H9 (cell line): ENCODE data around the gene TRIM24. TPM values are rescaled to one million over a fixed set of nuclear protein-coding genes. Genes with fewer than 3 reads are reported as not detected.

Experiments used
- DNase-seq: peaks from one replicate; pipeline ENCODE4 v3.0.0-alpha.2; 2017
- H2AFZ ChIP-seq: one replicate; pipeline ENCODE4 v1.6.1; 2013; ENCODE audit warnings: mild to moderate bottlenecking, low read length, control low read depth, moderate library complexity
- H2AK5ac ChIP-seq: 2 replicates; pipeline ENCODE4 v1.6.1; 2013; ENCODE audit warnings: low read length, control low read depth, mixed read lengths; ENCODE audit not compliant: insufficient read length
- H2BK120ac ChIP-seq: one replicate; pipeline ENCODE4 v1.6.1; 2013; ENCODE audit warnings: low read depth, mild to moderate bottlenecking, low read length, control low read depth, inconsistent platforms; ENCODE audit not compliant: poor library complexity, severe bottlenecking
- H2BK12ac ChIP-seq: 2 replicates; pipeline ENCODE4 v1.6.1; 2013; ENCODE audit warnings: low read length, control low read depth, mixed read lengths, low read depth; ENCODE audit not compliant: insufficient read length
- H2BK15ac ChIP-seq: 2 replicates; pipeline ENCODE4 v1.6.1; 2013; ENCODE audit warnings: low read depth, low read length, control low read depth
- H2BK20ac ChIP-seq: one replicate; pipeline ENCODE4 v1.6.1; 2013; ENCODE audit warnings: low read depth, mild to moderate bottlenecking, low read length, control low read depth, inconsistent platforms; ENCODE audit not compliant: poor library complexity, severe bottlenecking
- H2BK5ac ChIP-seq: 2 replicates; pipeline ENCODE4 v1.6.1; 2013; ENCODE audit warnings: low read length, control low read depth, mixed read lengths; ENCODE audit not compliant: insufficient read length
- H3K14ac ChIP-seq: 2 replicates; pipeline ENCODE4 v1.6.1; 2013; ENCODE audit warnings: low read length, control low read depth; ENCODE audit not compliant: insufficient read depth
- H3K18ac ChIP-seq: 2 replicates; pipeline ENCODE4 v1.6.1; 2013; ENCODE audit warnings: low read depth, mild to moderate bottlenecking, mixed read lengths, low read length, control low read depth; ENCODE audit not compliant: insufficient read length
- H3K23ac ChIP-seq: 2 replicates; pipeline ENCODE4 v1.6.1; 2013; ENCODE audit warnings: low read length, control low read depth, mixed read lengths, low read depth; ENCODE audit not compliant: insufficient read length
- H3K23me2 ChIP-seq: 2 replicates; pipeline ENCODE4 v1.6.1; 2013; ENCODE audit warnings: low read depth, mild to moderate bottlenecking, mixed read lengths, low read length, control low read depth; ENCODE audit not compliant: insufficient read length, poor library complexity, severe bottlenecking
- H3K27ac ChIP-seq: 2 replicates; pipeline ENCODE4 v1.5.1; 2013; ENCODE audit warnings: low read length, control low read depth, mixed read lengths, low read depth; ENCODE audit not compliant: insufficient read length
- H3K27me3 ChIP-seq: 2 replicates; pipeline ENCODE4 v1.6.1; 2013; ENCODE audit warnings: low read length, control low read depth, inconsistent platforms; ENCODE audit not compliant: insufficient read depth
- H3K4ac ChIP-seq: 2 replicates; pipeline ENCODE4 v1.6.1; 2013; ENCODE audit warnings: low read depth, mild to moderate bottlenecking, control low read depth, inconsistent platforms, low read length, moderate library complexity
- H3K4me1 ChIP-seq: 2 replicates; pipeline ENCODE4 v1.6.1; 2013; ENCODE audit warnings: low read length, control low read depth, inconsistent platforms; ENCODE audit not compliant: insufficient read depth
- H3K4me2 ChIP-seq: 2 replicates; pipeline ENCODE4 v1.6.1; 2013; ENCODE audit warnings: low read length, control low read depth, mixed read lengths; ENCODE audit not compliant: insufficient read length, insufficient read depth
- H3K56ac ChIP-seq: 2 replicates; pipeline ENCODE4 v1.6.1; 2013; ENCODE audit warnings: low read depth, mild to moderate bottlenecking, mixed read lengths, low read length, control low read depth; ENCODE audit not compliant: insufficient read length
- H3K79me1 ChIP-seq: 2 replicates; pipeline ENCODE4 v1.6.1; 2013; ENCODE audit warnings: low read depth, mild to moderate bottlenecking, moderate library complexity, low read length, control low read depth, inconsistent platforms; ENCODE audit not compliant: insufficient read depth, poor library complexity, severe bottlenecking
- H3K79me2 ChIP-seq: 2 replicates; pipeline ENCODE4 v1.6.1; 2013; ENCODE audit warnings: low read length, control low read depth, inconsistent platforms; ENCODE audit not compliant: insufficient read depth
- H3K9ac ChIP-seq: 2 replicates; pipeline ENCODE4 v1.6.1; 2013; ENCODE audit warnings: low read length, control low read depth, mixed read lengths; ENCODE audit not compliant: insufficient read length; ENCODE audit errors: extremely low read depth
- H3K9me3 ChIP-seq: one replicate; pipeline ENCODE4 v1.6.1; 2013; ENCODE audit warnings: low read depth, low read length, inconsistent platforms; ENCODE audit not compliant: control insufficient read depth
- H3T11ph ChIP-seq: one replicate; pipeline ENCODE4 v1.6.1; 2013; ENCODE audit warnings: mild to moderate bottlenecking, low read length, control low read depth, inconsistent platforms
- H4K20me1 ChIP-seq: one replicate; pipeline ENCODE4 v1.6.1; 2013; ENCODE audit not compliant: control insufficient read depth, insufficient read length, insufficient read depth
- H4K5ac ChIP-seq: 2 replicates; pipeline ENCODE4 v1.6.1; 2013; ENCODE audit warnings: low read depth, mild to moderate bottlenecking, mixed read lengths, low read length, control low read depth; ENCODE audit not compliant: insufficient read length
- H4K8ac ChIP-seq: replicated peaks from 2 replicates; pipeline ENCODE4 v1.6.1; 2013; ENCODE audit warnings: low read length, control low read depth, mixed read lengths, low read depth; ENCODE audit not compliant: insufficient read length
- H4K91ac ChIP-seq: 2 replicates; pipeline ENCODE4 v1.6.1; 2013; ENCODE audit warnings: low read depth, mild to moderate bottlenecking, moderate library complexity, mixed read lengths, low read length, control low read depth; ENCODE audit not compliant: insufficient read length
- H3K27ac Mint-ChIP-seq, 3 experiments: 2 replicates in 2 of 3; 3 replicates in 1 of 3; pipeline ENCODE4 v1.8.0; 2020 to 2021; ENCODE audit warnings: mixed read lengths in 3 of 3, mild to moderate bottlenecking in 1 of 3, moderate library complexity in 1 of 3
- H3K27me3 Mint-ChIP-seq: 2 replicates; pipeline ENCODE4 v1.8.0; 2021; ENCODE audit warnings: low read depth, mild to moderate bottlenecking, moderate library complexity, mixed read lengths
- H3K36me3 Mint-ChIP-seq, 3 experiments: 2 replicates in 2 of 3; 3 replicates in 1 of 3; pipeline ENCODE4 v1.8.0; 2020 to 2021; ENCODE audit warnings: low read depth in 3 of 3, mixed read lengths in 3 of 3; ENCODE audit not compliant: insufficient read depth in 1 of 3
- H3K4me1 Mint-ChIP-seq, 2 experiments: 2 replicates each; pipeline ENCODE4 v1.8.0; 2020; ENCODE audit warnings: mixed read lengths in 2 of 2
- H3K4me3 Mint-ChIP-seq, 2 experiments: 2 replicates in 1 of 2; 3 replicates in 1 of 2; pipeline ENCODE4 v1.8.0; 2020 to 2021; ENCODE audit warnings: mild to moderate bottlenecking in 2 of 2, mixed read lengths in 2 of 2, moderate library complexity in 1 of 2
- H3K9me3 Mint-ChIP-seq, 2 experiments: 2 replicates in 1 of 2; 3 replicates in 1 of 2; pipeline ENCODE4 v1.8.0; 2020; ENCODE audit warnings: mild to moderate bottlenecking in 2 of 2, mixed read lengths in 2 of 2, moderate library complexity in 1 of 2
- WGBS: extraction: QIAGEN DNeasy Blood & Tissue Kit; methylation state at CpG from one replicate; pipeline ENCODE4 v1.1.7; 2013; ENCODE audit warnings: missing lambda C conversion rate, low lambda C conversion rate, mixed read lengths; ENCODE audit not compliant: insufficient read length; ENCODE audit errors: extremely low coverage; 5-methylcytosine and 5-hydroxymethylcytosine counted together
- total RNA-seq: library from RNA; stranded (reverse); gene quantifications from 2 replicates; pipeline ENCODE4 v1.2.1, GENCODE V29; 2021
- TF ChIP-seq, protein P1 (sequence below): fragments of 200-600 bp; sonication (generic); conservative IDR thresholded peaks from 3 replicates; pipeline ENCODE4 v1.8.0; 2021; ENCODE audit warnings: antibody characterized with exemption, mild to moderate bottlenecking

Gene TRIM24
- total RNA-seq, 1 experiment from 2014 or later, result 260 TPM

DNA sequence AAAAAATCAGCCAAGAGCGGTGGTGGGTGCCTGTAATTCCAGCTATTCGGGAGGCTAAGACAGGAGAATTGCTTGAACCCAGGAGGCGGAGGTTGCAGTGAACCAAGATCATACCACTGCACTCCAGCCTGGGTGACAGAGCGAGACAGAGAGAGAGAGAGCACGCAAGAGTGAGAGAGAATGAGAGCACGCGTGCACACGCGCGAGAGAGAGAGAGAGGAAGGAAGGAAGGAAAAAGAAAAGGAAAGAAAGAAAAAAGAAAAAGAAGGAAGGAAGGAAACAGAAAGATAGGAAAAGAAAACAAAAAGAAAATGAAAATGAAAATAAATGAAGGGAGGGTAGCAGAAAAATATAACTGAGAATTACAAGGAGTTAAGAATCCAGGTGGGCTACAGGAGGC lies 158.4 kb downstream of the TRIM24 start:
- H4K8ac ChIP-seq, result no peak overlapping the region
- Mint-ChIP-seq H3K9me3 (no peaks in the 10 kb centered on the region), H3K27ac (no peak overlapping the region; a peak in 1 of 7 replicates), H3K27me3 (no peaks in the 10 kb centered on the region; the same call in 1 of the 2 replicates), H3K4me1 (no peaks in the 10 kb centered on the region; a peak in 1 of 4 replicates), H3K36me3 (no peaks in the 10 kb centered on the region), H3K4me3 (no peak overlapping the region)
- H4K5ac ChIP-seq, result no peak overlapping the region
- H2BK20ac ChIP-seq, result no peak overlapping the region
- H3K4ac ChIP-seq, result no peak overlapping the region
- TF ChIP-seq, protein P1, sequence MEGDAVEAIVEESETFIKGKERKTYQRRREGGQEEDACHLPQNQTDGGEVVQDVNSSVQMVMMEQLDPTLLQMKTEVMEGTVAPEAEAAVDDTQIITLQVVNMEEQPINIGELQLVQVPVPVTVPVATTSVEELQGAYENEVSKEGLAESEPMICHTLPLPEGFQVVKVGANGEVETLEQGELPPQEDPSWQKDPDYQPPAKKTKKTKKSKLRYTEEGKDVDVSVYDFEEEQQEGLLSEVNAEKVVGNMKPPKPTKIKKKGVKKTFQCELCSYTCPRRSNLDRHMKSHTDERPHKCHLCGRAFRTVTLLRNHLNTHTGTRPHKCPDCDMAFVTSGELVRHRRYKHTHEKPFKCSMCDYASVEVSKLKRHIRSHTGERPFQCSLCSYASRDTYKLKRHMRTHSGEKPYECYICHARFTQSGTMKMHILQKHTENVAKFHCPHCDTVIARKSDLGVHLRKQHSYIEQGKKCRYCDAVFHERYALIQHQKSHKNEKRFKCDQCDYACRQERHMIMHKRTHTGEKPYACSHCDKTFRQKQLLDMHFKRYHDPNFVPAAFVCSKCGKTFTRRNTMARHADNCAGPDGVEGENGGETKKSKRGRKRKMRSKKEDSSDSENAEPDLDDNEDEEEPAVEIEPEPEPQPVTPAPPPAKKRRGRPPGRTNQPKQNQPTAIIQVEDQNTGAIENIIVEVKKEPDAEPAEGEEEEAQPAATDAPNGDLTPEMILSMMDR, result no peak
- H4K91ac ChIP-seq, result no peak overlapping the region
- no peak overlapping the region for H3K4me2 ChIP-seq
- no peak overlapping the region for H2AK5ac ChIP-seq
- H3K23me2 ChIP-seq, result no peaks in the 10 kb centered on the region
- H2BK5ac ChIP-seq, result no peak overlapping the region
- WGBS, result no CpG with 5 or more reads among the region's 10 CpGs
- H2BK120ac ChIP-seq, result no peak overlapping the region
- no peak overlapping the region for H2BK15ac ChIP-seq
- no peak overlapping the region for H2BK12ac ChIP-seq
- no peaks in the 10 kb centered on the region for H4K20me1 ChIP-seq
- H3K27ac ChIP-seq, result no peak overlapping the region
- no peak overlapping the region for H3K18ac ChIP-seq
- H3K56ac ChIP-seq, result no peak overlapping the region
- H3K14ac ChIP-seq, result no peak overlapping the region
- H3T11ph ChIP-seq, result no peak overlapping the region
- no peak overlapping the region for H3K23ac ChIP-seq
- no peak for DNase-seq
- H3K27me3 ChIP-seq, result no peaks in the 10 kb centered on the region
- no peaks in the 10 kb centered on the region for H3K79me2 ChIP-seq
- no peaks in the 10 kb centered on the region for H3K9me3 ChIP-seq
- H3K79me1 ChIP-seq, result no peaks in the 10 kb centered on the region
- H2AFZ ChIP-seq, result no peak overlapping the region
- H3K9ac ChIP-seq, result no peak overlapping the region
- no peaks in the 10 kb centered on the region for H3K4me1 ChIP-seq
